Body of pancreas (tissue), 4 donors: ENCODE measurements around the gene ATRNL1.

ENCODE experiments used
- CTCF ChIP-seq, 7 experiments: fragments of 450-650 bp in 4 of 7; fragments of 200-600 bp in 3 of 7; sonication (generic) in 3 of 7; IDR thresholded peaks; one replicate each; pipeline ENCODE4 v1.5.1; 2016 to 2019; ENCODE audit warnings: antibody characterized with exemption in 7 of 7
- POLR2A ChIP-seq, 3 donors: fragments of 450-650 bp; IDR thresholded peaks; one replicate each; pipeline ENCODE4 v1.6.1; 2016; ENCODE audit warnings: antibody characterized with exemption in 3 of 3, mild to moderate bottlenecking in 2 of 3

GRCh38 chr10:115384665-115385064 lies 291.5 kb downstream of the ATRNL1 start:
- no peak for TF ChIP-seq CTCF (IDR thresholded peaks at IDR 0.05)
- TF ChIP-seq POLR2A (IDR thresholded peaks at IDR 0.05), result no peak
